Osteoblast (primary cell): ENCODE measurements around the gene CHPF. TPM values are rescaled to one million over a fixed set of nuclear protein-coding genes. Genes with fewer than 3 reads are reported as not detected.

Source experiments
- DNase-seq: peaks from one replicate; pipeline ENCODE4 v3.0.0; 2011; ENCODE audit warnings: low spot score, mixed read lengths; ENCODE audit not compliant: insufficient read length; ENCODE audit errors: missing footprints
- H2AFZ ChIP-seq: 2 replicates; pipeline ENCODE4 v1.6.0; 2011; ENCODE audit warnings: mild to moderate bottlenecking, low read length
- H3K27ac ChIP-seq: 2 replicates; pipeline ENCODE4 v1.5.1; 2011; ENCODE audit warnings: mild to moderate bottlenecking, low read depth, low read length, moderate library complexity
- H3K27me3 ChIP-seq: 2 replicates; pipeline ENCODE4 v1.6.0; 2012; ENCODE audit warnings: mild to moderate bottlenecking, control low read depth, inconsistent platforms, low read length, moderate library complexity; ENCODE audit not compliant: insufficient read depth
- H3K36me3 ChIP-seq: 2 replicates; pipeline ENCODE4 v1.5.1; 2011; ENCODE audit warnings: mild to moderate bottlenecking, low read length, control low read depth, moderate library complexity; ENCODE audit not compliant: insufficient read depth
- H3K4me1 ChIP-seq: 2 replicates; pipeline ENCODE4 v1.5.1; 2011; ENCODE audit warnings: mild to moderate bottlenecking, low read length, control low read depth, moderate library complexity; ENCODE audit not compliant: insufficient read depth
- H3K4me2 ChIP-seq: 2 replicates; pipeline ENCODE4 v1.6.0; 2011; ENCODE audit warnings: mild to moderate bottlenecking, low read length; ENCODE audit not compliant: insufficient read depth
- H3K4me3 ChIP-seq: fragments of 200-600 bp; sonication (generic); 3 replicates; pipeline ENCODE4 v1.5.1; 2012; ENCODE audit warnings: mild to moderate bottlenecking, low read length, inconsistent platforms; ENCODE audit not compliant: insufficient read depth
- H3K79me2 ChIP-seq: 2 replicates; pipeline ENCODE4 v1.6.0; 2012; ENCODE audit warnings: mild to moderate bottlenecking, low read length, control low read depth, inconsistent platforms; ENCODE audit not compliant: insufficient read depth
- H3K9me3 ChIP-seq: 2 replicates; pipeline ENCODE4 v1.5.1; 2011; ENCODE audit warnings: low read depth, low read length, control low read depth
- H4K20me1 ChIP-seq: 2 replicates; pipeline ENCODE4 v1.6.0; 2012; ENCODE audit warnings: mild to moderate bottlenecking, low read length, control low read depth; ENCODE audit not compliant: insufficient read depth
- CTCF ChIP-seq: IDR thresholded peaks from 2 replicates; pipeline ENCODE4 v1.5.1; 2011; ENCODE audit warnings: mild to moderate bottlenecking, low read depth, low read length, moderate library complexity; ENCODE audit errors: extremely low read depth
- total RNA-seq: library from RNA; depleted of rRNA; stranded (reverse); fragments of >200 nt; gene quantifications from 2 replicates; pipeline ENCODE4 v1.2.3, GENCODE V29; 2012

CHPF gene
- total RNA-seq, 1 donor = 192 TPM

- Histone ChIP-seq H4K20me1 (no peaks in the 10 kb centered on the region), H3K4me3 (no peak overlapping the region), H3K27ac (no peak overlapping the region), H3K4me2 (no peak overlapping the region), H3K79me2 (no peaks in the 10 kb centered on the region), H3K4me1 (no peaks in the 10 kb centered on the region), H3K9me3 (no peaks in the 10 kb centered on the region), H3K27me3 (peaks cover 38% of the 10 kb centered on the region), H3K36me3 (no peaks in the 10 kb centered on the region), H2AFZ (no peak overlapping the region)
- TF ChIP-seq CTCF = no peak
- DNase-seq = no peak
Measured at GRCh38 chr2:219581346-219581745, 37.7 kb upstream of the CHPF start.

GRCh38 chr2:219578811-219579613 lies 35.4 kb upstream of the CHPF start:
- Histone ChIP-seq H3K4me1 (no peaks in the 10 kb centered on the region), H3K79me2 (no peaks in the 10 kb centered on the region), H3K4me2 (no peak overlapping the region), H2AFZ (no peak overlapping the region), H3K36me3 (no peaks in the 10 kb centered on the region), H3K9me3 (no peaks in the 10 kb centered on the region), H3K27ac (no peak overlapping the region), H4K20me1 (no peaks in the 10 kb centered on the region), H3K4me3 (no peak overlapping the region), H3K27me3 (peaks cover 37% of the 10 kb centered on the region)
- DNase-seq = no peak
- no peak for TF ChIP-seq CTCF

- H2AFZ ChIP-seq = no peak overlapping the region
- no peaks in the 10 kb centered on the region for H3K9me3 ChIP-seq
- H3K4me2 ChIP-seq = no peak overlapping the region
- DNase-seq = peak; percentile 73
- H3K36me3 ChIP-seq = no peaks in the 10 kb centered on the region
- no peak overlapping the region for H3K27ac ChIP-seq
- no peak overlapping the region for H3K4me3 ChIP-seq
- no peaks in the 10 kb centered on the region for H3K79me2 ChIP-seq
- H3K4me1 ChIP-seq = no peaks in the 10 kb centered on the region
- TF ChIP-seq CTCF = no peak
- H4K20me1 ChIP-seq = no peaks in the 10 kb centered on the region
- peaks cover 33% of the 10 kb centered on the region for H3K27me3 ChIP-seq
Measured at GRCh38 chr2:219576505-219577388, 33.1 kb upstream of the CHPF start.
